HEK293T (cell line): ENCODE measurements around the gene NCOA4.

ENCODE experiments used
- CTCF ChIA-PET: fragments of 350-600 bp; formaldehyde crosslinking; extraction: SDS; loops from one replicate; lab custom pipeline; 2021; ENCODE audit warnings: antibody characterized with exemption, inconsistent platforms; lab: Yijun Ruan, JAX
- POLR2A ChIA-PET: fragments of 350-600 bp; formaldehyde crosslinking; extraction: SDS; loops from one replicate; lab custom pipeline; 2020; ENCODE audit warnings: antibody characterized with exemption, inconsistent platforms; lab: Yijun Ruan, JAX
- DNase-seq: peaks from one replicate; pipeline ENCODE4 v3.0.0; 2012; ENCODE audit warnings: mixed read lengths; ENCODE audit errors: extremely low spot score
- ARNT ChIP-seq: fragments of 450-650 bp; IDR thresholded peaks from 2 replicates; pipeline ENCODE4 v1.6.1; 2017; ENCODE audit warnings: mild to moderate bottlenecking
- BHLHE40 ChIP-seq: fragments of 450-650 bp; IDR thresholded peaks from 2 replicates; pipeline ENCODE4 v1.6.1; 2016; ENCODE audit warnings: mild to moderate bottlenecking, moderate library complexity, borderline replicate concordance
- CTBP1 ChIP-seq: fragments of 450-650 bp; IDR thresholded peaks from 2 replicates; pipeline ENCODE4 v1.6.1; 2016; ENCODE audit warnings: borderline replicate concordance
- ELF4 ChIP-seq: fragments of 450-650 bp; IDR thresholded peaks from 2 replicates; pipeline ENCODE4 v1.6.1; 2017; ENCODE audit warnings: antibody characterized with exemption
- FOXA1 ChIP-seq: fragments of 450-650 bp; IDR thresholded peaks from 2 replicates; pipeline ENCODE4 v1.6.1; 2016; ENCODE audit warnings: mild to moderate bottlenecking
- FOXK2 ChIP-seq: fragments of 450-650 bp; IDR thresholded peaks from 2 replicates; pipeline ENCODE4 v1.6.1; 2016; ENCODE audit warnings: mild to moderate bottlenecking
- FOXM1 ChIP-seq: fragments of 450-650 bp; IDR thresholded peaks from 2 replicates; pipeline ENCODE4 v1.6.1; 2017; ENCODE audit warnings: mild to moderate bottlenecking, borderline replicate concordance
- HDGF ChIP-seq: fragments of 450-650 bp; IDR thresholded peaks from 2 replicates; pipeline ENCODE4 v1.6.1; 2017; ENCODE audit warnings: antibody characterized with exemption, borderline replicate concordance
- L3MBTL2 ChIP-seq: fragments of 450-650 bp; conservative IDR thresholded peaks from 2 replicates; pipeline ENCODE4 v1.6.1; 2016; ENCODE audit warnings: mild to moderate bottlenecking
- LEF1 ChIP-seq: fragments of 450-650 bp; IDR thresholded peaks from 2 replicates; pipeline ENCODE4 v1.6.1; 2017; ENCODE audit warnings: mild to moderate bottlenecking, borderline replicate concordance
- NFRKB ChIP-seq: fragments of 450-650 bp; IDR thresholded peaks from 2 replicates; pipeline ENCODE4 v1.6.1; 2016; ENCODE audit warnings: mild to moderate bottlenecking, moderate library complexity
- SP1 ChIP-seq: fragments of 450-650 bp; IDR thresholded peaks from 2 replicates; pipeline ENCODE4 v1.6.1; 2017
- SUZ12 ChIP-seq: fragments of 450-650 bp; IDR thresholded peaks from 2 replicates; pipeline ENCODE4 v1.6.1; 2016; ENCODE audit warnings: mild to moderate bottlenecking
- TARDBP ChIP-seq: fragments of 450-650 bp; IDR thresholded peaks from 2 replicates; pipeline ENCODE4 v1.6.1; 2016
- ZNF384 ChIP-seq: fragments of 450-650 bp; IDR thresholded peaks from 2 replicates; pipeline ENCODE4 v1.6.1; 2016
- TF ChIP-seq, protein P1 (sequence below): fragments of 450-650 bp; IDR thresholded peaks from 2 replicates; pipeline ENCODE4 v1.6.1; 2016

Gene NCOA4

GRCh38 chr10:46016190-46016589 lies 14.2 kb downstream of the NCOA4 start:
- TF ChIP-seq BHLHE40 (no peak), FOXM1 (no peak), HDGF (no peak)
- ChIA-PET POLR2A (no interaction called here), CTCF (no interaction called here)
- DNase-seq: no peak

- ChIA-PET CTCF (no interaction called here), POLR2A (no interaction called here)
- TF ChIP-seq LEF1 (no peak), BHLHE40 (no peak), FOXA1 (no peak), CTBP1 (no peak), SUZ12 (no peak), ARNT (no peak), TARDBP (no peak)
- TF ChIP-seq, protein P1, sequence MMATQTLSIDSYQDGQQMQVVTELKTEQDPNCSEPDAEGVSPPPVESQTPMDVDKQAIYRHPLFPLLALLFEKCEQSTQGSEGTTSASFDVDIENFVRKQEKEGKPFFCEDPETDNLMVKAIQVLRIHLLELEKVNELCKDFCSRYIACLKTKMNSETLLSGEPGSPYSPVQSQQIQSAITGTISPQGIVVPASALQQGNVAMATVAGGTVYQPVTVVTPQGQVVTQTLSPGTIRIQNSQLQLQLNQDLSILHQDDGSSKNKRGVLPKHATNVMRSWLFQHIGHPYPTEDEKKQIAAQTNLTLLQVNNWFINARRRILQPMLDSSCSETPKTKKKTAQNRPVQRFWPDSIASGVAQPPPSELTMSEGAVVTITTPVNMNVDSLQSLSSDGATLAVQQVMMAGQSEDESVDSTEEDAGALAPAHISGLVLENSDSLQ: no peak
- no peak for DNase-seq
These were observed 15.6 kb downstream of the NCOA4 start for GRCh38 chr10:46014683-46015405.

- TF ChIP-seq SUZ12 (no peak), FOXK2 (no peak), NFRKB (no peak), ARNT (no peak), BHLHE40 (no peak), LEF1 (no peak), FOXA1 (no peak), TARDBP (no peak), L3MBTL2 (no peak), CTBP1 (no peak), HDGF (no peak), ZNF384 (no peak), ELF4 (no peak), FOXM1 (no peak), SP1 (no peak)
- TF ChIP-seq, protein P1: no peak
- no peak for DNase-seq
- POLR2A ChIA-PET: no interaction called here
- CTCF ChIA-PET: no interaction called here
These were observed 16.2 kb downstream of the NCOA4 start for GRCh38 chr10:46014206-46014605.

DNA sequence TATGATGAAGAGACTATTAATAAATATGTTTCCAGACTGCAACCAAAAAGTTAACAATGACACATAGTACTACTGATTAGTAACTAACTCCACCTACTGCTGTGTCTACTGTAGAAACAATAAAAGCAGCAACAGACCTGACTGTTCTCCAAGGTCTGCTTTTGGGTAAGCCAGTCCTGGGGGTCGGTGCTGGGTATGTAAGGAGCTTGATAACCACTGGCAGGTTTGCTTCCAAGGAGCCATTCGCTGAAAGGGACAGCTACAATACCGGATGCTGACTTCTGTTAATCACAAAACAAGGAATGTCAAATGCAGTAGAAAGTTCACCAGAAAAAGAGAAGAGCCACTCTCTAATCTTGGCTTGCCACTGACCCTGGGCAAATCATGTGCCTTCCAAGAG lies 17.7 kb downstream of the NCOA4 start:
- DNase-seq: no peak
- TF ChIP-seq ZNF384 (no peak), LEF1 (no peak), ELF4 (no peak), HDGF (no peak), SUZ12 (no peak), SP1 (no peak), TARDBP (no peak), CTBP1 (no peak), NFRKB (no peak), ARNT (no peak)
- POLR2A ChIA-PET: no interaction called here
- CTCF ChIA-PET: no interaction called here

GRCh38 chr10:46006219-46006618 lies 24.2 kb downstream of the NCOA4 start:
- ChIA-PET CTCF (interaction anchor here (1.3 kb wide), 1 partner anchor 17 kb away, joined by 3 read pairs; no protein-coding TSS in a partner anchor), POLR2A (no interaction called here)
- DNase-seq: no peak
- TF ChIP-seq SP1 (no peak), CTBP1 (no peak), SUZ12 (no peak), L3MBTL2 (no peak), FOXA1 (no peak), ARNT (no peak), ELF4 (no peak), HDGF (no peak), BHLHE40 (no peak), LEF1 (no peak), FOXK2 (no peak), TARDBP (no peak), FOXM1 (no peak), NFRKB (no peak)
- TF ChIP-seq, protein P1: no peak

- no peak for DNase-seq
- TF ChIP-seq BHLHE40 (no peak), FOXM1 (no peak), LEF1 (no peak), TARDBP (no peak), SP1 (no peak), L3MBTL2 (no peak), ELF4 (no peak), FOXA1 (no peak), NFRKB (no peak), SUZ12 (no peak), ZNF384 (no peak), FOXK2 (no peak), CTBP1 (no peak), HDGF (no peak)
- TF ChIP-seq, protein P1: no peak
- ChIA-PET CTCF (interaction anchor here (0.7 kb wide), 1 partner anchor 92 kb away, joined by 4 read pairs; no protein-coding TSS in a partner anchor), POLR2A (no interaction called here)
These were observed 25.0 kb downstream of the NCOA4 start for GRCh38 chr10:46005383-46005782.
